Colonic mucosa (tissue), 4 donors: ENCODE results near the gene SH3PXD2A. TPM values are rescaled to one million over a fixed set of nuclear protein-coding genes. Genes with fewer than 3 reads are reported as not detected.
"Not testable (repeated sequence)": the region's sequence is repeated elsewhere in the genome, so short reads cannot be mapped to it uniquely, and the experiment has no call there.

ENCODE experiments used
- DNase-seq: peaks from one replicate; pipeline ENCODE4 v3.0.0-alpha.2; 2020
- H3K27ac ChIP-seq: fragments of 200-600 bp; one replicate; pipeline ENCODE4 v1.8.0; 2021
- H3K27me3 ChIP-seq: fragments of 200-600 bp; one replicate; pipeline ENCODE4 v1.8.0; 2021
- H3K36me3 ChIP-seq: fragments of 200-600 bp; one replicate; pipeline ENCODE4 v1.8.0; 2021
- H3K4me1 ChIP-seq: fragments of 200-600 bp; one replicate; pipeline ENCODE4 v1.8.0; 2021; ENCODE audit warnings: mild to moderate bottlenecking
- H3K4me3 ChIP-seq: fragments of 200-600 bp; one replicate; pipeline ENCODE4 v1.8.0; 2021
- H3K9ac ChIP-seq, 2 donors: one replicate each; pipeline ENCODE4 v1.7.0; 2013; ENCODE audit warnings: control low read depth in 2 of 2, low read depth in 2 of 2, low read length in 2 of 2
- H3K9me3 ChIP-seq: fragments of 200-600 bp; one replicate; pipeline ENCODE4 v1.8.0; 2021
- intact Hi-C: fragments of 100-400 bp; cut with DNase I; formaldehyde crosslinking; loops from one replicate; pipeline ENCODE4 v1.14.1; 2022
- total RNA-seq, 2 donors: library from RNA; stranded (reverse); fragmentation: NEBNext Ultra II Directional in 1 of 2; extraction: Animal tissue kit (Norgen Biotek cat#: 25700) in 1 of 2; gene quantifications; one replicate each; pipeline ENCODE4 v1.2.1, GENCODE V29; 2021
- TF ChIP-seq, protein P1 (sequence below): fragments of 200-600 bp; IDR thresholded peaks from one replicate; pipeline ENCODE4 v1.8.0; 2022; ENCODE audit warnings: antibody characterized with exemption, mild to moderate bottlenecking
- donor health status: healthy.
- donor health status: DM: no; HTN: no; CAD: no.
- donor health status: DM: no; HTN: no; CAD: no.

The SH3PXD2A gene
- total RNA-seq, 2 donors from 2014 or later: 37.5 to 40.8 TPM

DNA sequence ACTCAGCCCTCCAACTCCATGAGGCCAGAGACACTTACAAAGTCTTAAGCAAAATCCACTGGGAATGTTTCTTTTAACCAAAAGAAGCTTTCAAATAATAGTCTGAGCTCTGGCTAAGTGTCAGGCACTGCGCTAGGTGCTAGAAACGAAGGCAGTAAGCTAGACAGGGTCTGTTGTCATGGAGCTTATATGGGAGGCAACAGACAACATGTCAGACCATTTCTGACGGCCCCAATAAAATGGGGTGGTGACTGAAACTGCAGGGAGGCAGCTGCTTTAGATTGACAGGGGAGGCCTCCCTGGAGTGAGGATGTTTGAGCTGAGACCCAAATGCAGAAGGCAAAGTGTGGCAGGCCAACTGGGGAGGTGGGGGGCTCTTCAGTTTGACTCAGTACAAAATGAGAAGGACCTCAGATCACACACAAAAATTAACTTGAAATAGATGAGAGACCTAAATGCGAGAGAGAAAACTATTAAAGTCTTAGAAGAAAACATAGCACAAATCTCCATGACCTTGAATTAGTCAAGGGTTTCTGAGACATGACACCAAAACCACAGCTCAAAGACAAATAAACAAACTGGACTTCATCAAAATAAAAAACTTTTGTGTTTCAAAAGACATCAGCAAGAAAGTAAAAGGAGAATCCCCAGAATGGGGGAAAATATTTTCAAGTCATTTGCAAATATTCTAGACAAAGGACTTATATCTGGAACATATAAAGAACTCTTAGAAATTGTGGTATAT is 40.6 kb downstream of the SH3PXD2A start:
- H3K9ac ChIP-seq: peak overlapping the region in 1 of 2 donors; percentile 23
- no peaks in the 10 kb centered on the region for H3K36me3 ChIP-seq
- H3K27me3 ChIP-seq: no peaks in the 10 kb centered on the region
- H3K4me1 ChIP-seq: peaks cover 22% of the 10 kb centered on the region
- H3K27ac ChIP-seq: peak overlapping the region; percentile 77
- intact Hi-C loops: no loop called here
- peak; percentile 65 for DNase-seq
- TF ChIP-seq, protein P1, sequence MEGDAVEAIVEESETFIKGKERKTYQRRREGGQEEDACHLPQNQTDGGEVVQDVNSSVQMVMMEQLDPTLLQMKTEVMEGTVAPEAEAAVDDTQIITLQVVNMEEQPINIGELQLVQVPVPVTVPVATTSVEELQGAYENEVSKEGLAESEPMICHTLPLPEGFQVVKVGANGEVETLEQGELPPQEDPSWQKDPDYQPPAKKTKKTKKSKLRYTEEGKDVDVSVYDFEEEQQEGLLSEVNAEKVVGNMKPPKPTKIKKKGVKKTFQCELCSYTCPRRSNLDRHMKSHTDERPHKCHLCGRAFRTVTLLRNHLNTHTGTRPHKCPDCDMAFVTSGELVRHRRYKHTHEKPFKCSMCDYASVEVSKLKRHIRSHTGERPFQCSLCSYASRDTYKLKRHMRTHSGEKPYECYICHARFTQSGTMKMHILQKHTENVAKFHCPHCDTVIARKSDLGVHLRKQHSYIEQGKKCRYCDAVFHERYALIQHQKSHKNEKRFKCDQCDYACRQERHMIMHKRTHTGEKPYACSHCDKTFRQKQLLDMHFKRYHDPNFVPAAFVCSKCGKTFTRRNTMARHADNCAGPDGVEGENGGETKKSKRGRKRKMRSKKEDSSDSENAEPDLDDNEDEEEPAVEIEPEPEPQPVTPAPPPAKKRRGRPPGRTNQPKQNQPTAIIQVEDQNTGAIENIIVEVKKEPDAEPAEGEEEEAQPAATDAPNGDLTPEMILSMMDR: no peak
- H3K4me3 ChIP-seq: no peak overlapping the region
- no peaks in the 10 kb centered on the region for H3K9me3 ChIP-seq

GRCh38 chr10:103814105-103814504 is 41.3 kb downstream of the SH3PXD2A start:
- H3K27ac ChIP-seq: peak overlapping the region; percentile 77
- H3K9me3 ChIP-seq: no peaks in the 10 kb centered on the region

GRCh38 chr10:103813312-103813711 is 42.1 kb downstream of the SH3PXD2A start:
- H3K27me3 ChIP-seq, H3K9ac ChIP-seq, H3K4me3 ChIP-seq, DNase-seq, H3K9me3 ChIP-seq, H3K36me3 ChIP-seq, intact Hi-C loops: not testable (repeated sequence)
- H3K4me1 ChIP-seq: peaks cover 12% of the 10 kb centered on the region
- H3K27ac ChIP-seq: peak overlapping the region; percentile 76

More at GRCh38 chr10:103814105-103814504, 41.3 kb downstream of the SH3PXD2A start:
- Histone ChIP-seq H3K36me3 (no peaks in the 10 kb centered on the region), H3K4me3 (no peak overlapping the region), H3K27me3 (no peaks in the 10 kb centered on the region), H3K4me1 (peaks cover 15% of the 10 kb centered on the region), H3K9ac (peak overlapping the region in 1 of 2 donors; percentile 23)
- TF ChIP-seq, protein P1: no peak
- intact Hi-C loops: no loop called here
- DNase-seq: peak; percentile 64

DNA sequence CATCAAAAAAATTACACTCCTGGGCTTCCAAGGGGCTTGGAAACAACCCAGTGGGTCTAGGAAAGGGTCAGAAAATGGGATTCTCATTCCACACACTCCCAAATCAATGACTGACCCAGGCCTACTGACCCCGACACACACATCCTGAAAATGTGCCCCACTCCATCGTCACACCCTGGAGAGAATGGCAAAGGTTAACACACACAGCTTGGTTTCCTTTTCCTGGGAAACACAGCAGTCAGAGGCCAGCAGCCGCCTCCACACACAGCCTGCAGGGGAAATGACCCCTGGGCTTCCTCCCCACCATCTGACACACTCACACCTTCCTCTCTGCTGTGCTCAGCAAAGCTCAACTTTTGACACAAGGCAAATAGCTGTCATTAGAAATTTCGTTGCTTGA is 42.9 kb downstream of the SH3PXD2A start:
- intact Hi-C loops: no loop called here
- Histone ChIP-seq H3K27ac (peak overlapping the region; percentile 76), H3K9ac (peak overlapping the region; percentile 50 to 75)

GRCh38 chr10:103812004-103812403 is 43.4 kb downstream of the SH3PXD2A start:
- DNase-seq: peak; percentile 91
- no peaks in the 10 kb centered on the region for H3K27me3 ChIP-seq
- H3K36me3 ChIP-seq: no peaks in the 10 kb centered on the region
- intact Hi-C loops: no loop called here
- peaks cover 10% of the 10 kb centered on the region for H3K4me1 ChIP-seq
- peak overlapping the region in 1 of 2 donors; percentile 75 for H3K9ac ChIP-seq
- no peaks in the 10 kb centered on the region for H3K9me3 ChIP-seq
- peak overlapping the region; percentile 76 for H3K27ac ChIP-seq
- TF ChIP-seq, protein P1: no peak
- no peak overlapping the region for H3K4me3 ChIP-seq

More for the DNA sequence above, 42.9 kb downstream of the SH3PXD2A start:
- no peaks in the 10 kb centered on the region for H3K36me3 ChIP-seq
- H3K4me3 ChIP-seq: no peak overlapping the region
- no peaks in the 10 kb centered on the region for H3K9me3 ChIP-seq
- TF ChIP-seq, protein P1: no peak
- DNase-seq: peak; percentile 53
- H3K4me1 ChIP-seq: peaks cover 10% of the 10 kb centered on the region
- no peaks in the 10 kb centered on the region for H3K27me3 ChIP-seq

DNA sequence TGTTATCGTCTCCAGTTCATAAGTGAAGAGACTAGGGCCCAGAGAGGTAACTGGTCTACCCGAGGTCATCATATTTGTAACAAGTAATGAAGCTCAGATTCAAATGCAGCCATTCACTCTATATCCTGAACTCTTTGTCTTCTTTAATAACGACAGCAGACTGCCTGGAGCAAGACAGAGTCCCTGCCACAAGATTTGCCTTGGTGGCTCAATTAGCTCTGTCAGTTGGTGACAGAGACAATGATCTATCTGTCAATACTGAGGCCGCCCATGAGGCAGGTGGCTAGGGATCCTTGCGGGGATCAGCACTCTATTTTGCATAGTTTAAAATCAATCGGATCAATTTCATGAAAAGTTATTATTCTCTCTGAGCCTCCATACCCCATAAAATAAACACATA is 43.9 kb downstream of the SH3PXD2A start:
- intact Hi-C loops: no loop called here
- Histone ChIP-seq H3K4me1 (peaks cover 10% of the 10 kb centered on the region), H3K27ac (peak overlapping the region; percentile 76), H3K9me3 (no peaks in the 10 kb centered on the region), H3K27me3 (no peaks in the 10 kb centered on the region), H3K9ac (peak overlapping the region in 1 of 2 donors; percentile 75), H3K4me3 (no peak overlapping the region), H3K36me3 (no peaks in the 10 kb centered on the region)
- TF ChIP-seq, protein P1: no peak
- no peak for DNase-seq
